Measurements from ENCODE around the gene KLF6. TPM values are rescaled to one million over a fixed set of nuclear protein-coding genes. Genes with fewer than 3 reads are reported as not detected.
"Not testable (repeated sequence)": the region's sequence is repeated elsewhere in the genome, so short reads cannot be mapped to it uniquely, and the experiment has no call there.

The KLF6 gene
- total and polyA plus RNA-seq, 2 experiments from 2014 or later = 19.6 to 35.4 TPM

- H3K9me2 ChIP-seq (ENCODE audit: insufficient read depth); H3K4me1 ChIP-seq (ENCODE audit: insufficient read depth); H3K4me3 Mint-ChIP-seq; H3K79me2 ChIP-seq (replicated peaks; ENCODE audit: insufficient read depth); H3K36me3 Mint-ChIP-seq (ENCODE audit: low read depth); H3K27ac ChIP-seq (ENCODE audit: low read depth); H3K4me2 ChIP-seq; H3K4me1 Mint-ChIP-seq; H3K27me3 ChIP-seq (ENCODE audit: insufficient read depth); H3K27me3 Mint-ChIP-seq (ENCODE audit: insufficient read depth, low read depth, poor library complexity); H3K4me3 ChIP-seq; H3K27ac Mint-ChIP-seq; H4K20me1 ChIP-seq (replicated peaks; ENCODE audit: insufficient read depth); ATAC-seq; H2AFZ ChIP-seq; DNase-seq (ENCODE audit: low spot score); H3K36me3 ChIP-seq (ENCODE audit: insufficient read depth); H3F3A ChIP-seq (replicated peaks; ENCODE audit: low read depth): not testable (repeated sequence)
- H3K9me3 Mint-ChIP-seq = peaks cover 15% of the 10 kb centered on the region
Measured at GRCh38 chr10:3732183-3732582, 52.8 kb downstream of the KLF6 start.

- peaks cover 15% of the 10 kb centered on the region for H3K9me3 Mint-ChIP-seq
- H2AFZ ChIP-seq = no peak overlapping the region
- H3K27ac ChIP-seq (ENCODE audit: low read depth) = no peak overlapping the region
- no peaks in the 10 kb centered on the region for H3K79me2 ChIP-seq (replicated peaks; ENCODE audit: insufficient read depth)
- H3K27me3 ChIP-seq (ENCODE audit: insufficient read depth) = no peaks in the 10 kb centered on the region
- peaks cover 5% of the 10 kb centered on the region; the same call in 2 of the 3 replicates for H3K36me3 Mint-ChIP-seq (ENCODE audit: low read depth)
- H3K27me3 Mint-ChIP-seq (ENCODE audit: insufficient read depth, low read depth, poor library complexity) = no peaks in the 10 kb centered on the region
- peaks cover 5% of the 10 kb centered on the region; the same call in 1 of the 2 replicates for H3K4me1 ChIP-seq (ENCODE audit: insufficient read depth)
- TF ChIP-seq NANOG (IDR thresholded peaks at IDR 0.05; ENCODE audit: borderline replicate concordance) (no peak), CTCF (conservative IDR thresholded peaks at IDR 0.05; ENCODE audit: low read depth in 2 of 2) (no peak), REST (IDR thresholded peaks at IDR 0.05; ENCODE audit: unreplicated experiment) (no peak), STAT1 (IDR thresholded peaks at IDR 0.05; ENCODE audit: unreplicated experiment) (no peak), ZNF114 (CRISPR knock-in tag; IDR thresholded peaks at IDR 0.05) (no peak), JUNB (IDR thresholded peaks at IDR 0.05; ENCODE audit: unreplicated experiment) (no peak), ZNF331 (CRISPR knock-in tag; IDR thresholded peaks at IDR 0.05; ENCODE audit: low read depth) (no peak), CREB1 (CRISPR knock-in tag; IDR thresholded peaks at IDR 0.05; ENCODE audit: low read depth) (no peak), EZH2 (IDR thresholded peaks at IDR 0.05; ENCODE audit: low read depth, unreplicated experiment) (no peak), EZH2phosphoT487 (IDR thresholded peaks at IDR 0.05; ENCODE audit: unreplicated experiment) (no peak)
- H3K4me3 Mint-ChIP-seq = no peak overlapping the region
- H3K4me3 ChIP-seq = no peak overlapping the region
- no peaks in the 10 kb centered on the region for H3K36me3 ChIP-seq (ENCODE audit: insufficient read depth)
- H3K4me2 ChIP-seq = no peak overlapping the region
- no peaks in the 10 kb centered on the region for H3F3A ChIP-seq (replicated peaks; ENCODE audit: low read depth)
- ATAC-seq (no peak), DNase-seq (ENCODE audit: low spot score) (no peak)
- H3K9me2 ChIP-seq (ENCODE audit: insufficient read depth) = no peaks in the 10 kb centered on the region
- H4K20me1 ChIP-seq (replicated peaks; ENCODE audit: insufficient read depth) = no peaks in the 10 kb centered on the region
- H3K4me1 Mint-ChIP-seq = peaks cover 3% of the 10 kb centered on the region; the same call in 1 of the 3 replicates
- no peak overlapping the region for H3K27ac Mint-ChIP-seq
Measured at GRCh38 chr10:3729397-3729976, 55.5 kb downstream of the KLF6 start.
